ENCODE data around the gene APOC1. TPM values are rescaled to one million over a fixed set of nuclear protein-coding genes. Genes with fewer than 3 reads are reported as not detected.

APOC1 gene
- total and polyA plus RNA-seq, 2 donors (not counting 1 experiment from before 2014, with no cell fraction given) = 2.3 to 2.6 TPM

DNA sequence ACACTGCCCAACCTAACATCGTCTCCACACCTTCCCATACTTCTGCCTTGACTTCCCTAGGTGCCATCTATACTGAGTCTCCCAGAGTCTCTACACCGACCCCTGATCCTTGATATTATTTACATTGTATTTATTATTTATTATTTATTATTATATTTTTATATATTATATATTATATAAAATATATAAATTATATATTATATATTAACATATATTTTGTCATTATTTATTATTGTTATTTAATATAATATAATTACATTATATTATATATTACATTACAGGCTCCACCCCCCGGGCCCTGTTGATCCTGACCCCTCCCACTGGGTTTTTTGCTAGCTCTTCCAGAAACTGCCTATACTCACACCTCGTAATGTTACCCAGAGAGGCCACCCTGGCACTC lies 41.7 kb upstream of the APOC1 start:
- no peak overlapping the region for H2AFZ ChIP-seq (ENCODE audit: low read length)
- H3K79me2 ChIP-seq (ENCODE audit: control insufficient read depth, insufficient read depth, low read length) = no peaks in the 10 kb centered on the region
- H4K20me1 ChIP-seq (ENCODE audit: control insufficient read depth, extremely low read depth, insufficient read depth, low read length) = no peaks in the 10 kb centered on the region
- no peak overlapping the region for H3K4me2 ChIP-seq (ENCODE audit: extremely low read depth, insufficient read depth, low read length)
- no peak overlapping the region for H3K9ac ChIP-seq (ENCODE audit: insufficient read depth, low read length)
- no peaks in the 10 kb centered on the region for H3K9me3 ChIP-seq (ENCODE audit: control insufficient read depth, insufficient read depth, low read depth, low read length)
- no peak overlapping the region for H3K27ac ChIP-seq (ENCODE audit: insufficient read depth, low read length)
- no peaks in the 10 kb centered on the region for H3K27me3 ChIP-seq (ENCODE audit: control insufficient read depth, insufficient read depth, low read length)
- no peak overlapping the region for H3K4me3 ChIP-seq (replicated peaks in 1 of 4; ENCODE audit: control extremely low read depth in 1 of 4, insufficient read depth in 1 of 4, low read depth in 3 of 4, low read length in 4 of 4)
- no peak for DNase-seq (ENCODE audit: low read depth in 2 of 2)
- H3K36me3 ChIP-seq (ENCODE audit: control insufficient read depth, insufficient read depth, low read length) = peaks cover 36% of the 10 kb centered on the region
- TF ChIP-seq EZH2 (IDR thresholded peaks at IDR 0.05; ENCODE audit: low read length, missing control alignments) = no peak
- no peak for TF ChIP-seq CTCF (conservative IDR thresholded peaks at IDR 0.05 in 1 of 2, IDR thresholded peaks at IDR 0.05 in 1 of 2; ENCODE audit: low read depth in 1 of 2, low read length in 2 of 2)
- no peaks in the 10 kb centered on the region for H3K4me1 ChIP-seq (ENCODE audit: control insufficient read depth, extremely low read depth, insufficient read depth, low read length)

DNA sequence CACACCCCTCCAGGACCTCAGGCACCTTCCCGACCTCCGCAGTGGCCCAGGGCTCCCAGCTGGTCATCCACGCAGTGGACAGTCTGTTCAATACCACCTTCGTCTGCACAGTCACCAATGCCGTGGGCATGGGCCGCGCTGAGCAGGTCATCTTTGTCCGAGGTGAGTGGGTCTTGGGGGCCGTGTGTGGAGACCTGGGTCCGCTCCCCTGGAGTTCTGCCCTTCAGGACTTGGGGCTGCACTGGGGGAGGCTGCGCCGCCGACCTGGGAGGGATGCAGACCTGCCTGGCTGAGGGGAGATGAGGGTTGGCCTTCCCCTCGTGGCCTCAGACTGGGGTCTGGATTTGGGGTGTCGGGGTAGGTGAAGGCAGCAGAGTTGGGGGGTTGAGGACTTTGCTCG lies 40.1 kb upstream of the APOC1 start:
- TF ChIP-seq CTCF (conservative IDR thresholded peaks at IDR 0.05 in 1 of 2, IDR thresholded peaks at IDR 0.05 in 1 of 2; ENCODE audit: low read depth in 1 of 2, low read length in 2 of 2) (no peak), EZH2 (IDR thresholded peaks at IDR 0.05; ENCODE audit: low read length, missing control alignments) (no peak)
- Histone ChIP-seq H3K27me3 (ENCODE audit: control insufficient read depth, insufficient read depth, low read length) (no peaks in the 10 kb centered on the region), H3K9ac (ENCODE audit: insufficient read depth, low read length) (no peak overlapping the region), H3K4me3 (replicated peaks in 1 of 4; ENCODE audit: control extremely low read depth in 1 of 4, insufficient read depth in 1 of 4, low read depth in 3 of 4, low read length in 4 of 4) (no peak overlapping the region), H3K9me3 (ENCODE audit: control insufficient read depth, insufficient read depth, low read depth, low read length) (no peaks in the 10 kb centered on the region), H2AFZ (ENCODE audit: low read length) (no peak overlapping the region), H4K20me1 (ENCODE audit: control insufficient read depth, extremely low read depth, insufficient read depth, low read length) (no peaks in the 10 kb centered on the region), H3K4me1 (ENCODE audit: control insufficient read depth, extremely low read depth, insufficient read depth, low read length) (no peaks in the 10 kb centered on the region), H3K79me2 (ENCODE audit: control insufficient read depth, insufficient read depth, low read length) (no peaks in the 10 kb centered on the region), H3K27ac (ENCODE audit: insufficient read depth, low read length) (no peak overlapping the region), H3K4me2 (ENCODE audit: extremely low read depth, insufficient read depth, low read length) (no peak overlapping the region), H3K36me3 (ENCODE audit: control insufficient read depth, insufficient read depth, low read length) (peaks cover 43% of the 10 kb centered on the region)
- DNase-seq (ENCODE audit: low read depth in 2 of 2) = no peak

DNA sequence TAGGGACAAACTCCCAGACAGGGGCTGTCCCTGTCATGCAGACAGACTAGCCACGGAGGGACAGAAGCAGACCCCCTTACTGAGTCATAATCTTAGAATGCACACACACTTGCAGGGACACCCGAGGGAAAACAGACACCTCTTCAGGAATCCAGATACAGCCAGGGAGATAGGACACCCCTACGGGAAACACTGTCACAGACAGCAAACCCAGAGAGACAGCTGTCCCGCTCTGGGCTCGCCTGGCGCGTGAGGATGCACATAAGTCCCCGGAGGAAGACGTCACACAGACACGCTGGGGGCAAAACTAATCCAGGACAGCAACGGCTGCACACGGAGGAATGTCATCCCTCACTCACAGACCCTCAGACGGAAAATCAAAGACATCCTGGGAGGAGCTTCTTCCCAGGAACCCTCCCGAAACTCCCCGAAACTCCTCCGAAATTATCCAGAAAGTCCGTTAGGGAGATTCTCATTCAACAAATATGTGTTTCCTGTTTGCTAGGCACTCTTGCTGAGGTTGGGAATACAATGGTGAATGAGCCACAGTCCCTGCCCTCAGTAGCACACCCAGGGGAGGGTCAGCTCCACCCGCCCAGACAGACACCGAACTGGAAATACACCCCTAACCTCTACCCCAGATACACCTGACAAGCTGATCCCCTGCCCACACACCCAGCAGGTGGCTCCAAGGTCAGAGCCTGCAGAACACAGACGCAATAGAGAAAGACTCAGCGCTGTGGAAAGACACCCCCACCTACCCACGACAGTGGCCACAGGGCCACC lies 38.5 kb upstream of the APOC1 start:
- DNase-seq (ENCODE audit: low read depth in 2 of 2) = peak in 1 of 2 donors; percentile 70
- Histone ChIP-seq H2AFZ (ENCODE audit: low read length) (no peak overlapping the region), H3K27me3 (ENCODE audit: control insufficient read depth, insufficient read depth, low read length) (no peaks in the 10 kb centered on the region), H3K9ac (ENCODE audit: insufficient read depth, low read length) (no peak overlapping the region), H3K4me2 (ENCODE audit: extremely low read depth, insufficient read depth, low read length) (no peak overlapping the region), H3K9me3 (ENCODE audit: control insufficient read depth, insufficient read depth, low read depth, low read length) (no peaks in the 10 kb centered on the region), H3K4me1 (ENCODE audit: control insufficient read depth, extremely low read depth, insufficient read depth, low read length) (no peaks in the 10 kb centered on the region), H3K27ac (ENCODE audit: insufficient read depth, low read length) (no peak overlapping the region), H3K36me3 (ENCODE audit: control insufficient read depth, insufficient read depth, low read length) (peaks cover 47% of the 10 kb centered on the region), H3K79me2 (ENCODE audit: control insufficient read depth, insufficient read depth, low read length) (no peaks in the 10 kb centered on the region), H4K20me1 (ENCODE audit: control insufficient read depth, extremely low read depth, insufficient read depth, low read length) (no peaks in the 10 kb centered on the region), H3K4me3 (replicated peaks in 1 of 4; ENCODE audit: control extremely low read depth in 1 of 4, insufficient read depth in 1 of 4, low read depth in 3 of 4, low read length in 4 of 4) (no peak overlapping the region)
- TF ChIP-seq EZH2 (IDR thresholded peaks at IDR 0.05; ENCODE audit: low read length, missing control alignments) (no peak), CTCF (conservative IDR thresholded peaks at IDR 0.05 in 1 of 2, IDR thresholded peaks at IDR 0.05 in 1 of 2; ENCODE audit: low read depth in 1 of 2, low read length in 2 of 2) (no peak)
